GM18499 (cell line): ENCODE results near the gene SACS.

Source experiments
- ATAC-seq: cut with Tn5 transposase; IDR thresholded peaks from one replicate; pipeline ENCODE4 v1.9.1; 2021; ENCODE audit warnings: moderate number of reproducible peaks; ENCODE audit not compliant: insufficient read depth, unreplicated experiment

SACS gene

DNA sequence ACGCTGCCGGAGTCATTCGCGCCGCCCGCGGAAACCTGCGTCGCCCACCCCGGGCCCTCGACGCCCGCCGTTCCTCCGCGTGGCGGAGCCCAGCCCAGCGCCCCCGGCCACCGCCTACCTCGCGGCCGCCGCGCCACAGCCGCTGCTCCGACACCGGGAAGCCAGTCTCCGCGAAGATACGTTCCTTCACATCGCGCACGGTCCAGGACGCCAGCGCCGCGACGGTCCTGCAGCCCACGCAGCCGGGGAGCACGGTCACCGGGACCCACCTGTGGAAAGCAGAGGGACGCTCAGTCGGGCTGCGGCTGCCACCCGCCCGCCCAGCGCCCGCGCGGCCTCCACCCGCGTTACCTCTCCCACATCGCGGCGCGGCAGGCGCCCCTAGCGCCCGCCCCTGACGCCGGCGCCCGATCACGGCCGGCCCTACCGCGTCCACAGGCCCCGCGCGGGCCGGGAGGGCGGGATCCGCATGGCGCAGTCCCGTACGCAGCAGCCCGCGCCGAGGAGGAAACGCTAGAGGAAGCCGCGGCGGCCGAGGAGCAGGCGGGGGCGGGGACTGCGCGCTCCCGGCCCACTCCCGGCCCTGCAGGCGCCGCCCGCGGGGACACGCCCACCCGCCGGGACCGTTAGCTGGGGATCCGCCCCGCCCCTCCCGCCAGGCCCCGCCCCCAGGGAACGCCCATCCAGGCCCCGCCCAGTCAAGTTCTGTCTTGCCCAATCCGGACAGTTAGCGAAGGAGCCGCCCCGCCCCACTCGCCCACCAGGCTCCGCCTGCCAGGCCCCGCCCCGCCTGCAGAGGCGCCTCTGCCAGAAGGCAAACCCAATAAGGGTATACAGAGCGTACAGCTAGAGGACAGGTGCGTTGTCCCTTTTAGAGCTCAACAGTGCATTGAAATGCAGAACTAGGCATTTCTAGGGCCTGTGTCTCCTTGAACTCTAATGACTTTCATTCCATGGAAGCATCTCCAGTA lies 58.2 kb downstream of the SACS start:
- ATAC-seq = peak; percentile 38

DNA sequence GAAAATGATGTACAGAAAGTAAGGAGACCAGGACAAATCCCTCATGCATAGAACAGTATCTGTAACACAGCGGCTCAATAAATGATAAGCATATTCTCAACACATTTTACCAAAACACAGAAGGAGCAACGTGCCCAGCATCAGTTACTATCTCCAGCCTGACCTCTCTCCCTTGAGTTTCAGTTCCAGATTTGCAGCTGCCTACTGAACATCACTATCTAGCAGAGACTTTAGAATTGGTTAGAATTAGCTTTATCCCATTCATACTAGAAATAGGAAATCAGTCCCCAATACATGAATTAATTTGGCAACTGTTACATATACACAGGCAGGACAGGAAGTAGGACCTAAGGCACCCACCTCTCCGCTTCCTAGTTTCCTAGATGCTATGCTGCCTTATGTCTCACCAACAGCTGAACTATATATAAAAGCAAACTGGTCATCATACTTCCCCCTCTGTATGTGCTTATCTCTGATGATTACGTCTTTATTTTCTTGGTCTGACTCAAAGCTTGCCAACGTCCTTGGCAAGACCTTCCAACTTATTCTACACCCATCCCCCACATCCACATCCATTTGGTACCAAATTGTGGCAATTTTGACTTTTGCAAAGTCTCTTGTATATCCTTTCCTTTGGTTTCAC lies 61.1 kb downstream of the SACS start:
- no peak for ATAC-seq

DNA sequence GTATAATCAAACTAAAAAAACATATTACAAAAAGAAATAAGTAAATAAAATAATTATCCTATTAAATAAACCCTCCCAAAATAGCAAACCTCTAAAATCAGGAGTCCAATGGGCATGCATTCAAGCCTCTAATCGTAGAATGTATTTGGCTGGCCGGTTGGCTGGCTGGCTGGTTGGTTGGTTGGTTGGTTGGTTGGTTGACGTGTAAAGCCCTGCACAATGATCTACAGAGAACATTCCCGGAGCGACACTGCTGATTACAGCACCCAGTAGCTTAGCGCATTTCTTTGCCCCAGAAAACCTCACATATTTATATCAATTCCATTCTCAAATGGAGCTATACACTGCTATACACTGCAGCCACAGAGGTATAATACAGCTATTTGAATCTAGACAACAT lies 65.6 kb downstream of the SACS start:
- ATAC-seq = no peak

DNA sequence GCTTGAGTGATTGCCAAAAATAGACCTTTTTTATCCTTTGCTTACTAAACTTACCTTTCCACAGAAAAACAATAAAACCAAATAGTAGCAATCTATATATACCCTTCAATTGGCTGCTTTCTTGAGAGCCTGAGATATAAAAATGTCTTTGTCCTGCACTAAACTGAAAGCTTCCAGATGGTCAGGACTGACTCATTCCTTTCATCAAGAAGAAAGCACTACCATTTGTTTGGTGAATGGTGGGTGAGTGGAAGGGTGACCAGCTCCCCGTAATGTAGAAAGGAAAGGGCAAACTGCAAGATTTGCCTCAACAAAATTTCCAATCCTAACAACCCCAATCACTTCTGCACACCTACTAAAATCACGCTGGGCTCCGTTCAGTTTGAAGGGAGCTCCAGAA lies 67.8 kb downstream of the SACS start:
- ATAC-seq = no peak

DNA sequence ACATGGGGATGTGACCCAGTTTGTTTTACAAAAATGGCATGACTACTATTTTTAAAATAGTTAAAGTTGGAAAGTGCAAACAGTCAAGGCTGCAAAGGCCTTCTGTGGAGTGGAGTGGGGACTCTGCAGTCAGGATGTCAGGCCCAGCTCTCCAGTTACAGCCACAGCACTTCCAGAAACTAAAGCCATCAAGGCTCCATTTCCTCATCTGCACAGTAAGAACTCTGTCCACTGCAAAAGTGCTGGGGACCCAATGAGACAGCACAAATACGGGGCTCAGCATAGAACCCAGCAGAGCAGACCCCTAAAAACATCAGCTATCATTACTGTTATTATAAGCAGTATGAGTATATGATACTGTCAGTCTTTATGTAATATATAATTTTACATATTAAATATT lies 73.6 kb downstream of the SACS start:
- ATAC-seq = no peak

DNA sequence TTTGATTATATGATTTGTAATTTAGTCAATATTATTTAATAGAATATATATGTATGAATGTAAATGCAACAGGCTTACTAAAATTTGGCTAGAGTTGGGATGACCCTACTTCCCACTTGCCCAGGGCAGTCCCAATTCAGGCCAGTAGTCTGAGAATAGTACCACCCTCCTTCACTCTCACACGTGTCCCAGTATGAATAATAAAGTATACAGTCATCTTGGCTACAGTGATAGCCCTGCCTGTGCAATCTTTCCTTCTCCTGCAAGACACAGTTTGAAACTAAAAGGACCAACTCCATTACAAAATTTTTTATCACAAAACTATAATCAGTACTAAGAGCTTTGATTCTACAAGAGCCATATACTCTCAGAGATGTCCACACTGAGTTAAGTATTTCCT lies 76.2 kb downstream of the SACS start:
- ATAC-seq = no peak

DNA sequence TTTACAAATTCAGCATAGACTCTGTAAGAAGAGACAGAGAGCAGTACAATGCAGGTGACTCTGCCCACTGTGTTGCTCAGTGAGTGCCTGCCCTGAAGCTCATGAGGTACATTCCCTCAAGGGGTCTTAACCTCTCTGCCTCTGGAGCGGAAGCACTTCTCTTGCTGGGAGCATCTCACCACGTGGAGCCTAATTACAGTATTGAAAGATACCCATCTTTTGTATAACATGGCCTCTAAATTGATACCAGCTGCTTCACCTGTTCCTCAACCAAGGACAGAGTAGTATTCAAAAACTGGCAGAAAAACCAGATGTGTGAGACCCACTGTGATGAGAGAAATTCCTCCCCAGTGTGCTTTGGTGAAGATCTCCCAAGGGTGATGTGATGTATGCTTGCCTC lies 77.1 kb downstream of the SACS start:
- ATAC-seq = no peak

DNA sequence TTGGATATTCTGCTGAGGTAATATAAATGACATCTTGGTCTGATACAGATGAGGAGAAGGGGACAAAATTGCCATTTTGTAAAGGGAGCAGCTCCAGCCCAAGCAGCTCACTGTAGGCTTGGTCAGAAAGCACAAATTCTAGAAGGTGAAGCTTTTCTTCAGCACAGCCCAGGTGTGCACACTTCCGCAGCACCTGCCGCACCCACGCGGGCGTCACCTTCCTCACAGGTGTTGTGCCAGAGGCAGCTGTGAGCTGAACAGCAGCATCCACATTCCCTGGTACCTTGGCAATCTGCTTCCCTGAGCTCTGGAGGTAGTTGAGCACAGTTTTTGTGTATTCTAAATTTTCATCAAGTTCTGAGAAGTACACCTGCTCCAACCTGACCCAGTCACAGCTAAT lies 79.0 kb downstream of the SACS start:
- no peak for ATAC-seq

DNA sequence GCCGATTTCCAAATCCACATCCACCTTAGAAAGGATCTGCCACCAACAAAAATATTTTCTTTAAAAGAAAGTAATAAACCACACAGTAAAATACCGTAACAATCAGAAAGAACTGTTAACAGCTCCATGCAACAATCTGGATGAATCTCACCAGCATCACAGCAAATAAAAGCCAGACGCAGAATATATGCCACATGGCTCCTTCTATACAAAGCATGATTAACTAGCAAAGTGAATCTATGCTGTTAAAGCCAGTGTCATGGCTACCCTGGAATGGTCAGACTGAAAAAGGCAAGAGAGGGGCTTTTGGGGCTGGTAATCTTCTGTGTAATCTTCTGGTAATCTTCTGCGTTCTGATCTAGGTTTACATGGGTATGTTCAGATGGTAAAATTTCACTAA lies 81.3 kb downstream of the SACS start:
- no peak for ATAC-seq

DNA sequence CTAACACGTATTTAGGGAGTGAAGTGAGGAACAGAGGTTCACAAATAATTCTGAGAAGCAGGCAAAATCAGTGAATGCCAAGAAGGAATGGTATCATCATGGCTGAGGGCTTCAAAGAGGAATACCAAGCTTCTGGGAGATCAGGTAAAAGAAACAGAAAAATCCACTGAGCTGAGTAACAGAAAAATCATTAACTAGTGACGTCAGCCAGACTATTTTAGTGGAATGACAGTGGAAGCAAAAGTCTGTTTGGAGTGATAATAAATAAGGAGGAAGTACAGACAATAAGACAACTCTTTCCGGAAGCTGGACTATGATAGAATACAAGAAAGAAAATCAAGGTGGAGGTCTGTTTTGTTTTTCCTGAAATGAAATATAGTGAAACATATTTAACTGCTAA lies 83.5 kb downstream of the SACS start:
- no peak for ATAC-seq

DNA sequence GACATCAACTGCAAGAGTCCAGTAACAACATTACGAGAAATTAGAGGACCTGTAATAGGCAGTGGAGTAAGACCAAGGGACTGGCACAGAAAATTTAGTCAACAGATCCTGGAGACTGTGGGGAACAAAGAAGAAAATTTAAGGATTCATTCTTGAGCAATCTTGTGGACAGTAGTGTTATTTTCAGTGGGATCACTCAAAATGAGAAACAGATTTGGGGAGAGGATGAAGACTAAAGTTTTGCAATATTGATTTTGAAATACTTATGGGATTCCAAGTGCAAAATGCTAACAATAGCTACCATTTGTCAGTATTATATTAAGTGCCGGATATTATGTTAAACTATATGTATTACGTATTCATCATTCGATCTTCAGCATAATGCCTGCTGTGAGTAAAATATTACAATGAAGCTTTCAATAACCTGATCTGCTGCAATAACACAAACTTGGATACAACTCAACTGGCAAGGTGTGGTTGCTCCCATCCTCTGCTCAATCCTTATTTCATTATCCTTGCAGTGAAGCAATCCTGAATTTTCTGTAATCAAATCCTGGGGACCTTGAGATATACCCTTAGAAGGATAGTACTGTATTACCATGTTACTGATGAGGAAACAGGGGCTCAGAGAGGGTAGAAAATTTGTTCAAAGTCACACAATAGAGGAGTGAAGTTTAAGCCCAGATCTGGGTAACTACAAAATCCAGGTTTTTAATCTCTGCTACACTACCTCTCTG lies 84.2 kb downstream of the SACS start:
- ATAC-seq = no peak

DNA sequence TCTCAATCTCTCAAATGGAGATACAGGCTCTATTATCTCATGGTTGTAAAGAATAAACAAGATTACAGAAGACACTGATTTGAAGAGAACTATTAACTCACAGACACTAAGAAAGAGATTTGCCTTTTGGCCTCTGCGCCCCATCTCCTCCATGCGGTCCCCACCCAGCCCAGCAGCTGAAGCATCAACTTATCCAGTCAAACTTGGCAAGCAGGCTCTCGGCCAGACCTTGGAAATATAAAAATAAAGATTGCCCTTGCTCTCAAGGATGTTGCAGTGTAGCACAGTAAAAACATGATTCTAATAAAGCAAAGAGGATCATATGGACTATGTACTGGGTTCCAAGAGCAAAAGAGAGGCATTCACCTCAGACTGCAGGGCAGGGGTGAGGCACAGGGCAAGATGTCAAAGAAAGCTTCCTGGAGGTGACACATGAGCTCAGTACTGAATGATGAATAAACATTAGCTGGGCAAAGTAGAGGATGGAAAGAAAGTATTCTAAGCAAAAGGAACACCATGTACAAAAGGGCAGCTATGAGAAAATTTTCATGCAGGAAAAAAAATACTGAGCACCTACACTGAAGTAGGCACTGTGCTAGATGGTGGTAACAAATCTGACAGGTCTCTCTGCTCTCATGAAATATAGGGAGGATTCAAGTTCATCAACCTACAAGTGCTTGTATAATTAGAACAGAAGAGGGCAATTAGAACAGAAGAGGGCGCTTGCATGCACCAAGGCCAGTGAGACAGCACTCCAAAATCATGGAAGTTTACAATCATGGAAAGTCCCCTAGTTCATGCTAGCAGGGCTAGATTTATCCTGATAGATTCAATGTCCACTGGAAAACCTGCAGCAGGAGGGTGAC lies 85.0 kb downstream of the SACS start:
- ATAC-seq = no peak

DNA sequence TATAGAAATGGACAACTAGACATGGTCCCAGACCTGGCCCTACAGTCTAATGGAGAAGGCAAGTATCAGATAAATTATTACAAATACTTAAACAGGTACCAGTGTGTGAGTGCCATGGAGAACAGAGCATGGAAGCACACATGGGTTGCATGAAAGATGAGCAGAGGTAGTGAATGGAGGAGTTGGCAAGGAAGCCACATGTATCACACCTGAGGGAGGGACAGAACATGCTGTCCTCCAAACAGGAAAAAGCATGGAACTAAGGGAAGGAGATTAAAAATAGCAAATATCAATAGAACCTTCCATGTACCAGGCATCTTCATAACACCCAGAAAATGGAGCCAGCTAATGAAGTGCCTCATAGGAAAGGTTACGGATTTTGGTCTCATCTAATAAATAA lies 85.9 kb downstream of the SACS start:
- ATAC-seq = no peak

DNA sequence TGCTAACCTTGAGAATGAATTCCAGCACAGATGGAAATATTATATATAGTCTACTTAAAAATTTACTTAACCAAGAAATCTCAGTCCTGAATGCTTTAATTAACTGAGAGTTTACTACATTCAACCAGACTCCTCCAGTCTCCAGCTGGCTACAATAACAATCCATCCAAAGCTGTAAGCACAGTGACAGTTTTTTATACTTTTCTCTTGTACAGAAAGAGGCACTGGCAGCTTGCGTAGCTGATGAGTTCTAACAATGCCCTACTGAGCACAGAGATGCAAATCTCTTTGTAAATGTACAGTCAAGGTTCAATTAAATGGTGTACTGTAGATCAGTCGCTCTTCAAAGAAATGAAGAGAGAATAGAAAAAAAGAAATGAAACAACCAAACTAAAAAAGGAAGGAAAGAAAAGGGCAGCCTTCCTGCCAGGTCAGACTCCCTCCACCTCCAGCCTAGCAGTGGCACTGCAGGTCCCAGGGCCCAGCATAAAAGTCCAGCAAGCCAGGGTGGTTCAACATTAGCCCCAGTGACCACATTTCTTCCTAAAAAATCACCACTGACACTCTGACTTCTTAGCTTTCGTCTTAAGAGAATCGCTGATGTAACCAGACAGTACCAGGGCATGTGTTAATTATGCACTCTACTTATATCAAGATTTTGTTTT lies 88.4 kb downstream of the SACS start:
- ATAC-seq = no peak

DNA sequence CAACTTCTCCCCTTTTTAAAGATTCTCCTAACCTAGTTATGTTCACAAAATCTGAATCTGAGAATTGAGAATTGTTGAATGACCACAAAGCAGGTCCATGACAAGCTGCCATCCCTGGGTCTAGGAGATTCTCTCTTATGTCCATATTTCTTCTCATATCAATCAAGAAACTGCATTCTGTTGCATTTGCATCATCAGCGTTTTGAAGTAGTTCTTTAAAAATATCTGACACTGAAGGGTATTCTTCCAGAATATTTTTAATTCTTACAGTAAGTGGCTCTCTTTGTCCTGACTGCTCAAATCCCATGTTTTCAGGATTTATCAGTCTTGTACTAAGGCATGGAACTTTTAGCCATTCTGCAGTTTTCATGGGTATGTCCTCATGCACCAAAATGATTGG lies 94.3 kb downstream of the SACS start:
- no peak for ATAC-seq

DNA sequence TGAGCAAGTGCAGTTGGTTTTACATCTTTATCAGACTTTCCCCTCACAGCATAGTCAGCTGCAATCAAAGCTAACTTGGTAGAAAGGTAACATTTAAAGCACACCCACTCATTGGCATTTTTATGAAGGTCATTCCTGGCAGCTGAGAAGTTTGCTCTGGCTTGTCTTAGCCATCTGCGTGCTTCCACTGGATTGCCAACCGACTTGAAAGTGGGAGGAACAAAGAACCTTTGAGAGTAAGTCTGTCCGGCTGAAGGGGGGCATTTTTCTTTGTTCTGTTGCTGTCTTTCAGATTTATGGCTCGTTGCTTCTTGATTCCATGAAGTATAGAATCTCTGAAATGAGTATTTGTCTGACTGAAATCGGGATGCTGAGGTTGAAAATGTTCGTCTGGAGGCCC lies 103.1 kb downstream of the SACS start:
- ATAC-seq = no peak

DNA sequence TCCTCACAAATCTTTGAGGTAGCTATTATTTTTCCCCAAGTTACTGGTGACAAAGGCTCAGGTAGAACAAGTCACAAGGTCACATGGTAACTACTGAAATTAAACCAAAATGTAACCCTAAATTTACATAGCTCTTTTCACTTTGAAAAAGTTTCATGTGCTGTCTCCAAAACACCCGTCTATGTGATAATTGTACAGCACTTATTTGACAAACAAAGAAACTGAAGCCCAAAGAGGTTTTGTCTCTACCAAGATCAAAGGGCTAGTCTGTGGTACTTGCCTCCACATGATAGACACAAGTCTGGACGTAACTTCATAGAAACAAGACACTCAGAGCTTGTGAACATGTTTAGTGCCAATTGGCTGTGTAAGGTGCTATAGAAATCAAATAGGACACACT lies 108.3 kb downstream of the SACS start:
- no peak for ATAC-seq

DNA sequence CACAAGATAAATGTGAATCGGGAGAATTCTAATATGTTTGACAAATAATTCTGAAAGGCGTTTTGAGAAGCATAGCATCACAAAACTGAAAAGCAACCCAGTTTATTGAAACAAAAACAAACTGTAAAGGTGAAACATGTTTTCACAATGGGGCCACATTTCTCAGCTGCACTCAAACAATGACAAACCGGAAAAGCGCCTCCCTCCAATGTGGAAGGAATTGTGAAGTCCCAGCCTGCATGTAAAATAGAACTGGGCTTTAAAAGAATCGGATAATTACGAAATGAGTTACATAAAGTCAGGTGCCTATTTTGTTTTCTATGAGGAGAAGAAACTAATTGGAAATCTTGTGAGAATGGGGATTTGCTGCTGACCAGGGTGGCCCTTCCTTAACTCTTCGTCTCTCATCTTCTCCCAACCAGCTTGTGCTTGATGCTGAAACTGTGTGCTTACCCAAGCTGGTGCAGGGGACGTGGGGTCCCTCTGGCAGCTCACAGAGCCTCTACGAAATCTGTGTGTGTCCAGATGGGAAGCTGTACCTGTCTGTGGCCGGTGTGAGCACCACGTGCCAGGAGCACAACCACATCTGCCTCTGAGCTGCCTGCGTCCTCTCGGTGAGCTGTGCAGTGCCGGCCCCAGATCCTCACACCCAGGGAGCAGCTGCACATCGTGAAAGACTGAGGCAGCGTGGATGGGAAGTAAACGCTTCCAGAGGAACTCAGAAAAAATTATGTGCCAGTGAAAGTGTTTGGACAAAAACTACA lies 109.4 kb downstream of the SACS start:
- ATAC-seq = no peak
